Activated T-cell treated with anti-CD3 and anti-CD28 coated beads, Interleukin-2, amount 50 U/mL, for 48 hours (primary cell): ENCODE measurements around the gene EEPD1.

Source experiments
- DNase-seq, 2 experiments: peaks; one replicate each; pipeline ENCODE4 v3.0.0-alpha.2; 2020

The EEPD1 gene

GRCh38 chr7:36263095-36263484, 110.0 kb downstream of the EEPD1 start:
- no peak for DNase-seq

GRCh38 chr7:36264123-36264801, 111.2 kb downstream of the EEPD1 start:
- no peak for DNase-seq

GRCh38 chr7:36264913-36265516, 112.0 kb downstream of the EEPD1 start:
- DNase-seq = no peak

- DNase-seq = no peak
Observed at GRCh38 chr7:36265680-36266079, 112.6 kb downstream of the EEPD1 start.

- DNase-seq = no peak
Observed at GRCh38 chr7:36266190-36266589, 113.1 kb downstream of the EEPD1 start.

GRCh38 chr7:36266683-36267082, 113.6 kb downstream of the EEPD1 start:
- DNase-seq = no peak

GRCh38 chr7:36272211-36272566, 119.1 kb downstream of the EEPD1 start:
- no peak for DNase-seq

GRCh38 chr7:36272567-36273269, 119.7 kb downstream of the EEPD1 start:
- no peak for DNase-seq

GRCh38 chr7:36273836-36274235, 120.8 kb downstream of the EEPD1 start:
- DNase-seq = no peak

- DNase-seq = no peak
Observed at GRCh38 chr7:36275735-36276284, 122.8 kb downstream of the EEPD1 start.

GRCh38 chr7:36276428-36277248, 123.6 kb downstream of the EEPD1 start:
- no peak for DNase-seq

GRCh38 chr7:36277249-36277542, 124.1 kb downstream of the EEPD1 start:
- DNase-seq = no peak

GRCh38 chr7:36278069-36278619, 125.1 kb downstream of the EEPD1 start:
- DNase-seq = no peak

GRCh38 chr7:36278620-36279172, 125.6 kb downstream of the EEPD1 start:
- DNase-seq = no peak

GRCh38 chr7:36279200-36279925, 126.3 kb downstream of the EEPD1 start:
- no peak for DNase-seq

GRCh38 chr7:36279926-36280315, 126.9 kb downstream of the EEPD1 start:
- DNase-seq = no peak

- no peak for DNase-seq
Observed at GRCh38 chr7:36280840-36281812, 128.1 kb downstream of the EEPD1 start.

GRCh38 chr7:36281945-36282717, 129.1 kb downstream of the EEPD1 start:
- DNase-seq = no peak

GRCh38 chr7:36283181-36283580, 130.1 kb downstream of the EEPD1 start:
- peak in 1 of 2 experiments; percentile 40 for DNase-seq

- peak in 1 of 2 experiments; percentile 42 for DNase-seq
Observed at GRCh38 chr7:36283711-36284130, 130.7 kb downstream of the EEPD1 start.
